Lower leg skin (tissue), 4 donors: Measurements from ENCODE around the gene KIAA2012. TPM values are rescaled to one million over a fixed set of nuclear protein-coding genes. Genes with fewer than 3 reads are reported as not detected.
"Not testable (repeated sequence)": the region's sequence is repeated elsewhere in the genome, so short reads cannot be mapped to it uniquely, and the experiment has no call there.

Source experiments
- DNase-seq, 2 donors: peaks; one replicate each; pipeline ENCODE4 v3.0.0-alpha.2; 2019; ENCODE audit warnings: low spot score in 2 of 2
- H3K4me3 ChIP-seq: fragments of 200-600 bp; sonication (generic); 2 replicates; pipeline ENCODE4 v1.5.1; 2017; ENCODE audit warnings: mild to moderate bottlenecking, low read depth; ENCODE audit not compliant: poor library complexity, severe bottlenecking
- CTCF ChIP-seq, 3 donors: fragments of 450-650 bp; IDR thresholded peaks; one replicate each; pipeline ENCODE4 v1.5.1; 2016; ENCODE audit warnings: antibody characterized with exemption in 3 of 3, mild to moderate bottlenecking in 3 of 3, moderate library complexity in 2 of 3
- POLR2A ChIP-seq, 2 donors: fragments of 450-650 bp; IDR thresholded peaks; one replicate each; pipeline ENCODE4 v1.6.1; 2016 to 2017; ENCODE audit warnings: antibody characterized with exemption in 2 of 2, mild to moderate bottlenecking in 1 of 2, moderate library complexity in 1 of 2
- WGBS, 2 donors: methylation state at CpG; one replicate each; pipeline ENCODE4 v1.1.5; 2018; 5-methylcytosine and 5-hydroxymethylcytosine counted together
- intact Hi-C: fragments of 100-400 bp; cut with DNase I; formaldehyde crosslinking; loops from one replicate; pipeline ENCODE4 v1.15.0; 2023; ENCODE audit warnings: low total_unique reads
- total RNA-seq, 4 donors: library from RNA; depleted of rRNA; stranded (reverse); fragments of >200 nt; gene quantifications; one replicate each; pipeline ENCODE4 v1.1.0, GENCODE V29; 2016

The KIAA2012 gene
- total RNA-seq, 4 donors from 2014 or later: not detected

GRCh38 chr2:202135091-202135874 lies 62.2 kb downstream of the KIAA2012 start:
- DNase-seq: peak; percentile 71 to 95
- WGBS, 2 donors: 47 to 55% methylated on average over 4 of the region's 4 CpGs
- intact Hi-C loops: no loop called here
- no peak overlapping the region for H3K4me3 ChIP-seq
- TF ChIP-seq POLR2A (IDR thresholded peaks at IDR 0.05) (no peak), CTCF (IDR thresholded peaks at IDR 0.05) (no peak)

- 87 to 93% methylated on average over 18 of the region's 18 CpGs for WGBS, 2 donors
- intact Hi-C loops: not testable (repeated sequence)
These were observed 63.0 kb downstream of the KIAA2012 start for GRCh38 chr2:202136039-202136438.

GRCh38 chr2:202136526-202136925 lies 63.5 kb downstream of the KIAA2012 start:
- intact Hi-C loops: no loop called here
- TF ChIP-seq CTCF (IDR thresholded peaks at IDR 0.05): no peak
- TF ChIP-seq POLR2A (IDR thresholded peaks at IDR 0.05): no peak
- 93 to 97% methylated on average over 36 of the region's 36 CpGs for WGBS, 2 donors
- H3K4me3 ChIP-seq: no peak overlapping the region
- DNase-seq: no peak

More at GRCh38 chr2:202136039-202136438, 63.0 kb downstream of the KIAA2012 start:
- not testable (repeated sequence) for DNase-seq, H3K4me3 ChIP-seq

- WGBS, 2 donors: 63 to 81% methylated on average over 11 to 12 of the region's 12 CpGs
- no peak overlapping the region for H3K4me3 ChIP-seq
- no peak for DNase-seq
- no peak for TF ChIP-seq POLR2A (IDR thresholded peaks at IDR 0.05)
- TF ChIP-seq CTCF (IDR thresholded peaks at IDR 0.05): no peak
- intact Hi-C loops: no loop called here
These were observed 67.6 kb downstream of the KIAA2012 start for GRCh38 chr2:202140522-202141252.

GRCh38 chr2:202141329-202141947 lies 68.4 kb downstream of the KIAA2012 start:
- H3K4me3 ChIP-seq: no peak overlapping the region
- intact Hi-C loops: no loop called here
- DNase-seq: no peak
- TF ChIP-seq CTCF (IDR thresholded peaks at IDR 0.05) (no peak), POLR2A (IDR thresholded peaks at IDR 0.05) (no peak)
- WGBS, 2 donors: 73 to 74% methylated on average over 4 of the region's 4 CpGs

GRCh38 chr2:202142540-202142939 lies 69.5 kb downstream of the KIAA2012 start:
- TF ChIP-seq POLR2A (IDR thresholded peaks at IDR 0.05): no peak
- TF ChIP-seq CTCF (IDR thresholded peaks at IDR 0.05): no peak
- H3K4me3 ChIP-seq: no peak overlapping the region
- no peak for DNase-seq
- intact Hi-C loops: no loop called here
- WGBS, 2 donors: 87 to 96% methylated on average over 1 of the region's 1 CpG
